Measurements from ENCODE around the gene E2F4.
A peak's percentile ranks its signal among the peaks of the same experiment; 100 is the strongest.

E2F4 gene

DNA sequence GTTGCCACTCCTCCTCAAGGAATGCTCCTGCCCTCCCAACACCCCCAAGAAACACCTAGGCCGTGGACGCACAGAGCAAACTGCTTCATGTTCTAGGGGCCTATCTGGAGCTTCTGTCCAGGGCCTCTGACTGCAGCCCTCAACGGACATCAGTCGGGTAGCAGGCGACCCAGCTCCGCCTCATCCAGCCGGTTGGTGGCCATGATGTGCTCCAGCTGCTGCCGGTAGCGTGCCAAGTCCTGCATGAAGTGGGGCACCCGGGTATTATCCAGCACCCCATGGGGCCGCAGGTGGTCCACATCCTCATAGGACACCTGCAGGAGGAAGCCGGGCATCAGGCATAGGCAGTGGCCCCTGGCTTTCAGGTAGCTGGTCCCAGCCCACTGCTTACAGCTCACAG lies 15.3 kb upstream of the E2F4 start:
- DNase-seq: no peak

DNA sequence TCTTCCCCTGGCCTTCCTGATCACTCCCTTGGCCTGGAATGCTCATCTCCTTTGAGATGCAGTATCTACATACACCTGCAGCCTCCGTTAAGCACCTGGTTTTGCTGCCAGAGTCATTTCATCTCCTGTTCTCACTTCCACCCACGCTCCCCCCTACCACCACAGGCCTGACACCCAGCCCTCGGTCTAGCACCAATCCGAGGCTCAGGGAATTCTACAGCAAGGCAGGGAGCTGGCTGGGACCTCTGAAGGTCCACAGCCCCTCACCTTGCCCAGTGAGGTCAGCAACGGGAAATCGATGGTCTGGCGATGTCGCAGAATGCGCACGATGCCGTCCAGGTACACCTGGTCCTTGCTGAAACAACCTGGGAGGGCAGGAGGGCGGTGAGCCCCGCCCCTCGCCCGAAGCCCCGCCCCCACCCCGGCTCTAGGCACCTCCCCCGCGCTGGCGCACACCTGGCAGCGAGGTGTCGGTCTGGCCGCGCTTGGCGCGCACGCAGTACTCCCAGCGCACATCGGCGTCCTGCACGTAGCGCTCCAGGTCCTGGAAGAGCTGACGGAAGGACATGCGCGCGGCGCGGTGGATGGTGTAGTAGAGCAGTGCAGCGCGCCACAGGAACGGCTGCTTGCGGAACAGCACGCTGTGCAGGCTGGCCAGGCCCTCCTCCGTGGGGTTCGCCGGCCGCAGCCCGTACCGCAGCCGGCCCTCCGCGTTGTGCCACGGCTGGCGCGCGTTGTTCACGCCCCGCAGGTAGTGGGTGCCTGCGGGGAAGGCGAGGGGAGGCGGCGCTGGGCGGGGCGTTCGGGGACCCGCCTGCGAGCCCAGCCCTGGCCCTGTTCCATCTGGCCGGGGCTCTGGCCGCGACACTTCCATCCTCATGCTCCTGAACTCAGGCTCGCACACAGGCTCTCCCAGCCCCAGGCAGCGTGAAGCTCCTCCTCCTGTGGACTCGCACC lies 13.9 kb upstream of the E2F4 start:
- DNase-seq: peak; percentile 72

DNA sequence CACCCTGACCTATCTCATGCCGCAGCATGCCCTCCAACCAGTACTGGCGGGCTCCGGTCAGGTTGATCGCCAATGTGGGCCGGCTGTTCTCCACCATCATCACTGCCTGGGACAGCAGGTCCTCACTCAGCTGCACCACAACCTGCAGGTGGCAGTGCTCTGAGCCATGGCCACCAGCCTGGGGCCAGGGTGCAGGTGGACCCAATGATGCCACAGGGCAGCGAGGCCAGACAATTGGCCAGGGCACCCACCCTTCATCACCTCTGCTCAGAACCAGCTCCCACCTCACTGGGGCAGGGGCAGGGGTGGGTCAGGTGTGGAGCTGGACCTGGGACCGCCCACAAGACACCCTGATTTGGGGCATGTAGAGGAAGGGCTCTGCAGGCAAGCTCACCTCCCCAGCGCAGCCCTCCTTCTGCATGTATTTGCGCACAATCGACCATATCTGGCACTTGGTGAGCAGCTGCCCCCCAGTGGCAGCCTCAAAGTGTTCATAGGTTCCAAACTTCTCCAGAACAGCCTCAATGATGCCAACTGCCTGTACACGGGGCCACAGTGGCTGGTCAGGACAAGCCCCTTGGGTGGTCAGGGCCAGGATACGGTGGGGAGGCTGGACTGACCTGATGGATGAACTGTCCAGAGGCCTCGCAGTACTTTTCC lies 12.4 kb upstream of the E2F4 start:
- DNase-seq: no peak

DNA sequence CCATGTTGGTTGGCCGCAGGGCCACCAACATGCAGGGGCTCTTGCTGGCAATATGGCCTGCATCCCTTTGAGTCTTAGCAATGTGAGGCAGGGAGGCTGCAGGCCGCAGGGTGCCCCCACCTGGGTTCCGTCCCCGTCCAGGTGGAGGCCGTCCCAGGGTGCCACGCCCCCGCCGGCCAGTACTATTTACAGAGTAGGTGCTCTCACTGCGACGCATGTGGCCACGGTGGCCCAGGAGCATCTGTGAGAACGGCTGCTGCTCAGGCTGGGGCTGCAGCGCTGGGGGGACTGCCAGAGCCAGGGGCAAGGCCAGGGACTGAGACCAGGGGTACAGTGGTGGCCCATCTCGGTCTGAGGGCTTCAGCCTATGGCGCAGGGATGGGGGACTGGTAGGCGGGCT lies 11.8 kb upstream of the E2F4 start:
- DNase-seq: no peak

DNA sequence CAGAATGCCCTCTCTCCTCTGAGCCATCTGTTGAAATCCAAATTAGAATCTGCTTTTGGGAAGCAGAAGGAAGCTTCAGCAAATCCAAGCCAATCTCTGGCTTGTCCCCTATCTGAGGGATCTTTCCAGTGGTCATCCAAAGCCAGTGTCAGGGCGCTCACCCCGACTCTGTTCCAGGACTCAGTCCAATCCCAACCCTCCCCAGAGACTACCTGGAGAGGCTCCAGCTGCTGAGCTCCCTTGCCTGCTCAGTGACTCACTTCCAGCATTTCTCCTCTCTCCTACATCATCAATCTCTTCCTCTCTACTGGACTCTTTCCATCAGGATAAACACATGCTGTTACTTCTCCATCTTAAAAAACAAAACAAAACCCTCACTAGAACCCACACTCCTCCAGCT lies 10.6 kb upstream of the E2F4 start:
- DNase-seq: no peak

DNA sequence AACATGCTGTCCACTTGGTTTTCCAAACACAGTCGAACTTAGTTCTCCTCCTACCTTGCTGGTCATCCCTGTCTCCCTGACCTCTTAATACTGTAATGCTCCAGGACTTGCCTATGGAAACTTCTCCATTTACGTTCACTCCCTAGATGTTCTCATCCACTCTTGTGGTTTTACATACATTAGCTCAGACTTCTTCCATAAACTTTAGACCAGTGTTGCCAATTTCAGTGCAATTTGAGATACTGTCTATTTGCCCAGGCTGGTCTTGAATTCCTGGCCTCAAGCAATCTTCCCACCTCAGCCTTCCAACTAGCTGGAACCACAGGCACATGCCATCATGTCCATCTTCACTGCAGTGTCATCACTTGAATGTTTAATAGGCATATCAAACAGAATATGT lies 9.7 kb upstream of the E2F4 start:
- DNase-seq: no peak

DNA sequence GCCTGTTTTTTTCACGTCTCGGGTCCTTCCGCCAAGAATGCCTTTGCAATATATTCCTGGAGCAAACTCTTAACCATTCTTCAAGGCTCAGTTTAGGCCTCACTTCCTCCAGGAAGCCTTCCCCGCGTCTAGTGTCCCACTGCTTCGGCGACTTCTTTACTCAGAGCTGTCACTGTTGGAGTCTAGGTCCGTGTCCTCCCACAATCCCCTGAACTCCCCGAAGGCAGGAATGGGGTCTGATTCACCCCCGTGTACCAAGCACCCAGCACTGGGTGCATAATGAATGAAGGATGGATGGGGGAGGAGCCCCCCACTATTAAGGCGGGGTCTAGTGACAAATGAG lies 8.7 kb upstream of the E2F4 start:
- DNase-seq: no peak

DNA sequence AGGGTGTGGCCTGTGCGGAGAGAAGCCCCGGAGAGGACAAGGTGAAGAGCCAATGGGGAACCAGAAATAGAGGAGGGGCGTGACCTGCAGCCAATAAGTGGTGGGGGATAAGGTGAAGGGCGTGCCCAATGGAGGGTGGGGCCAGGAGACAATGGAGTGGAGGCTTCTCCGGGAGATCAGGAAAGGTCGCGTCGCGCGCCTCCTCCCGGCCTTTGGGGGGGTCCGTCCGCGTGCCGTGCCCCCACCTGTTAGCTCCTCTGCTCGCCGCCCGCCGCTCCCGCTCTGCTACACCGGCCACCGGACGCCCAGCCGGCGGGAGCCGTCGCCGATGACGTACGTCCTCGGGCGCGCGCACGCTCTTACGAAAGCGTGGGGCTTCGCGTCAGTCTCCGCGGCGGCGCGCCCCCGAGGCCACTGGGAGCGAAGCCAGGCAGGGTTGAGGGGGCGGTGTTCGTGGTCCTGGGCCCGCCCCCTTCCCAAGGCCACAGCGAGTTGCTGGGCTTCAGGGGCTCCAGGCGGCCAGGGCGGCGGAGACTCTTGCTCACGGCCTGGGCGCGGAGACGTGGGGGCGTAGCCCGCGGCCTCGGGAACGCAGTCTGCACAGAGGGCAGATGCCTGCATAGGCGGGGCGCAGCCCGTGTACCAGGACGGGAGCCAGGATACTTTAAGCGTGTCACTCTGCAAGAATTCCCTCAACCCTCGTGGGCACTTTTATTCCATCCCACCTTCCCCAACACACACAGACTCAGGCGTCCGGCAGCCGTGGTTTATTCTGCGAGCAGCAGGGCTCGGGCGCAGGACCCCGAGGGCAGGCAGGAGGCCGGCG lies 8.1 kb upstream of the E2F4 start, which contains the start of gene MATCAP1:
Gene MATCAP1, minus strand, starts transcription at position 337 of the 826 bp plus-strand sequence. CDS start 3,353 bp downstream, outside the sequence.
- DNase-seq: peak; percentile 95

DNA sequence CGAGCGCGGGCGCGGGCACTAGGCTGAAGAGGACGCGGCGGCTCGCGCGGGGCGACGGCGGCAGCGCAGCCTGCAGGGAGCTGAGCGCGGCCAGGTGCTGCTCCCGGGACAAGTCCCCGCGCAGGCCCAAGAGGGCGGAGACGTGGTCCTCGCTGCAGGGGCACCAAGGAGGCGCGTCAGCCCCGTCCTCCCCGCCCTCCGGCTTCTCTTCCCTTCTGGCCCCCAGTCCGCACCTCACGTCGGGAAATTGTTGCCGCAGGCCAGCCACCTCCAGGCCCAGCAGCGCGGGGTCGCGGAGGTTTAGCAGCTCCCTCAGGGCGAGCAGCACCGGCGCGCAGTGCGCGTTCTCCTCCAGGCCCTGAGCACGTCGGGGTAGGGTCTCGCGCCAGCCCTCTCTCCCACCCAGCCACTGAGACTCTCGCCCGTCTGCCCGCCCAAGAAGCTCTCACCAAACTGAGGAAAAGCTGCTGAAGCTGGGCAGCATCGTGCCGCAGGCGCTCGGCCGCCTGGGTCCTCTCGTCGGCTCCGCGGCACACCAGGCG lies 7.4 kb upstream of the E2F4 start:
- no peak for DNase-seq

DNA sequence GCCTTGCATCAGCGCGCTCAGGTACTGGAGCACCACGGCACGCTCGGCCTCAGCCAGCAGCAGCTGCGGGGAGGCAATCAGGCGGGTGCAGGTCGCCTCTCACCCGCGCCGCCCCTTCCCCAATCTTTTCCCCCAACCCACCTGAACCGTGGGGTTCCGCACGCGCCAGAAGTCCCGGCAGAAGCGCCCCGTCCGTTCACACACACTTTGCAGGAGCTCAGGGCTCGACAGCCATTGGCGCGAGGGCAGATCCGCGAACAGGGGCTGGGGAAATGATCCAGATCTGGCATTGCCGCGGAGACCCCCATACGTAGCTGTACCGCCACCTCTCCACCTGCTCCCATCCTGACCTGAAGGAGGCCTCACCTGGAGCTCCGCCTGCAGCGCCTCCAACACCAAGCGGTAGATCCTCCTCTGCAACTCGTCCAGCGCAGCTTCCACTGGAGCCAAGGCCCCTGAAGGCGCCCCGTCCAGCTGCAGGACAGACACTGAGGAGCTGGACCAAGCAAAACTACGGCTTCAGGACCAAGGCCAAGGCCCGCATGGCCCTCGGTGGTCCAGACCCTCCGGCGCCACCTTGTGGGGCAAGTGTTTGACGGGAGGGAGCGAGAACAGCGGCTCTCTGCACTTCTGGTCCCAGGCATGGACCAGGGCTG lies 6.8 kb upstream of the E2F4 start:
- DNase-seq: peak; percentile 15

DNA sequence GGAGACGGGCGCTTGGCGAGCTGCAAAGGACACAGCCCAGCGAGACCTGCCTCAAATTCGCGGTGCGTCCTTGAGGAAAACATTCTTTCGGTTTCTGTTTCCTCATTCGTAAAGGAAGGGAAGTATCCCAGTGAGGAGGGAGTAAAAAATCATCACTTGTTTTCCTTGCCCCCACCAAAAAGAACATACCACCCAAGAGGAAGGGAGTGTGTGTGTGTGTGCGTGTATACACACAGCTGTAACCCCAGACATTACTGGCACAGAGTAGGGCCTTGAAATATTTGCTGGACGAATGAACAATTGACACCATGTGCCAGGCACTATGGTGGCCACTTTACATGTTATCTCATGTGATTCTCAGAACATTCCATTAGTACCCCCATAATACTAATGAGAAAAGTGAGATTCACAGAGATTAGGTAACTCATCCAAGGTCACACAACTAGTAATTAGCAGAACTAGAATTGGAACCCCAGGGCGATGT lies 6.3 kb upstream of the E2F4 start:
- no peak for DNase-seq

DNA sequence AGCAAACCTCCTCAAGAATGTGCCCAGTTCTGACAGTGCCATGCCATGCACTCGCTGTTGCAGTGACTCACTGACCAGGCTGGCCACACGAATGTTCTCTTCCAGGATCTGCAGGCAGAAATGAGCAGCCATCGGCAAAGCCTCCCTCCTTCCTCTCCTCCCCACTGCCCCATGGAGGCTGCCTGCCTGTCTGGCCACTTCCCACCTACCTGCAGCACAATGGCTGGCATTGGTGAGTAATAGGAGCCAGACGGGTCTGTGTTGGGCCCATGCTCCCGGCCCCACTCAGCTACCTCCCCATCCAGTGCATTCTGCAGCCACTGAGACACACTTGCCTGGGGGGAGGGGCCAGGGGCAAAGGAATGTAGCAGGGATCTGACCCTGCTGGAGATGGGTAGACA lies 5.4 kb upstream of the E2F4 start:
- DNase-seq: no peak

DNA sequence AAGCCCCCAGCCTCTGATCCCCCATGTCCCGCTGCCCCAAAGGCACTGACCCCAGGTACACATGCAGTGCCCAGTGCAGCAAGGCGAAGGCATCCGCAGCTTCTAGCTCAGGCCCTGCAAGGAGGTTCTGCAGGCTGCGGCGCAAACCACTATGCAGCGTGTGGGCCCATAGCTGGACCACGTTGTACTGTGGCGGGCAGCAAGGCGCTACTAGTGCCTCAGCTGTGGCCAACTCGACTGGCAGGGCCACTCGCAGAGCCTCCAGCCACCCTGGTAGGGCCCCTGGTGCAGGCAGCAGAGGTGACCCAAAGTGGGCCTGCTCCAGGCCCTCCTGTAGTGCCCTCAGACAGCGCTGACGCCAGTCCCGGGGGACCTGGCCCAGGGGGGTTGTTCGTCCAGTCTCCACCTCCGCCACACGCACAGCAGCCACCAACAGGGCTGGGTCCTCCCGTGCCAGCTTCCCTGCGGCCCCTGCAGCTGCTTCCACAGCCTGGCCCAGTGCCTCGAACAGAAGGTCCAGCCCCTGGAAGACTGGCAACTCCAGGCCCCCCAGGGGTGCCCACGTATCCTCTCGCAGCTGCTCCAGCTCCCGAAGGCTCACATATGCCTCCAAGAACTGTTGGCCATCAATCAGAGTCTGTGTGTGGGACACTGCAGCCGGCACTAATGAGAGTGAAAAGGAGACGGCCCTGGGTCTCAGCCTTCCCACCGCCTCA lies 4.6 kb upstream of the E2F4 start:
- DNase-seq: no peak

DNA sequence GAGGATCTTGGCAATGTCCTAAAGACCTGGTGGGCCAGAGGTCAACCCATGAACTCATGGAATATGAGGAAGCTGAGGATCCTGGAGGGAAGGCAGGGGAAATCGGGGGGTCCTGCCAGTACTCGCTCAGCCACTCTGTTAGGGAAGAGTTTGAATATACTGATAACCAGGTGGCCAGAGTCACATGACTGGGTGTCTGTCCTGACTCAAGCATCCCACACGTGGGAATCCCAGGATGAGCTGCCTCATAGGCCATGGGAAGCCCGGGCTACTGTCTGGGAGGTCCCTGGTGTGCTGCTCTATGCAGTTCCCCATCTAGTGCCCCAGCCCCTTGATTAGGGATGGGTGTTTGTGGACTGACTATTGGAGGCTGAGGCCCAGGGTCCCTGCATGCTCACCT lies 3.6 kb upstream of the E2F4 start:
- no peak for DNase-seq

DNA sequence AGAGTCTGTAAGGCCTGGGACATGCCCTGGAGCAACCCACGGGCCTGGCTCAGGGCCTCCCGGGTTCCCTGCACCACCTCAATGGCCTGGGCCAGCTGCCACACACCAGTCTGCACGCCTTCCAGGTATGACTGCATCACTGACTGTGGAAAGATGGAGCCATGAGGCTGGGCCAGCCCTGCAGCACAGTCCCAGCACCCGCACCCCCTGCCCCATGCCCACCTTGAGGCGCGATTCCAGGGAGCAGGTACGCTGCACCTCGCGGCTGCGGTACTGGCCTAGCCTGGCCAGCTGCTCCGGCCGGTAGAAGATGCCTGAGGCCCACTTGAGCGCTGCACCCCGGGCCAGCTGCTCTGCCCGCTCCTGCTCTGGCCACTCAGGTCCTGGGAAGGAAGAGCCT lies 3.2 kb upstream of the E2F4 start:
- no peak for DNase-seq

DNA sequence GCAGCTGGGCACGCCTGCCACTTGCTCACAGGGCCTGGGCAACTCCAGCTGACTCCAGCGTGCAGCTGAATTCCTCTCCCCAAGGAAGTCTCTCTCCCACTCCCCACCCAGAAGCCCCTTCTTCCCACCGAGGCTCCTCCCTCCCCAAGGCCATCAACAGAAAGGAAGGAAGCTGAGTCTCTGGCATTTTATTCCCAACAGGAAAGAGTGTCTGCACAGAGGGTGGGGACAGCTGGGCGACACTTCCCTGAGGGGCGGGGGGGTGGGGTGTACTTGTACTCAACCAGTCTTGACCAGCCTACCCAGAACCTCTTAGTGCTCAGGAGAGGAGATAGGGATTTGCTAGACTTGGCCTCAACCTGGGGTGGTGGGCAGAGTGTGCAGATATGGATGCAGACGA lies 1.9 kb upstream of the E2F4 start, which contains the start of gene EXOC3L1:
Gene EXOC3L1, minus strand, starts transcription at position 96 of the 400 bp plus-strand sequence. CDS start 460 bp downstream, outside the sequence.
- no peak for DNase-seq

DNA sequence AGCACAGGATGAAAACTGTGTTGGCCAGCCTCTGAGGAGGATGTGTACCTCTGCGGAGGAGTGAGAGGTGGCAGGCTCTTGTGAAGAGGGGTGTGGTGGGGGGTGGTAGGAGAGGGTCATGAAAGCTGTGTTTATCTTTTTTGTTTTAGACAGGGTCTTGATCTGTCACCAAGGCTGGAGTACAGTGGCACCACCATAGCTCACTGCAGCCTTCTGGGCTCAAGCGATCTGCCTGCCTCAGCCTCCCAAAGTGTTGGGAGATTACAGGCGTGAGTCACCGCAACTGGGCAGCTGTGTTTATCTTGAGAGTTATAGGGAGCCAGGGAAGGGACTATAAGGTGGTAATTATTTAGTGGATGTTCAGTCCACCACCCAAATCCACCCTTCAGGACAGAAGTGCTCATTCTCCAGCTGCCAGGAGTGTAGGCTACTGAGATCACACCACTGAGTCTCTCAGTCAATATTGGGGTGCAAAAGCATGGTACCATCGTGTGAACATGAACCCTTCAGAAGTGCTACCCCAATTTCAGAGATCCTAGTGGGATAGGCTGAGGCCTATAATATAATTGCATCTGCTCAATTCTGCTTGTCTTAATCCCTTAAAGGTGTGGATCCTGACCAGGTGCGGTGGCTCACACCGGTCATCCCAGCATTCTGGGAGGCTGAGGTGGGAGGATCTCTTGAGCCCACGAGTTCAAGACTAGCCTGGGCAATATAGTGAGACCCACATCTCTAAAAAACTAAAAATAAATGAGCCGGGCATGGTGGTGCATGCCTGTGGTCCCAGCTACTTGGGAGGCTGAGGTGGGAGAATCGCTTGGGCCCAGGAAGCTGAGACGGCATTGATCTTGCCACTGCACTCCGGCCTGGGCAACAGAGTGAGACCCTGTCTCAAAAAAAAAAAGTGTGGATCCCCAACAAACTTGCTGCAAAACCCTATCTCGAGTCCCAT lies 1.2 kb upstream of the E2F4 start:
- no peak for DNase-seq

DNA sequence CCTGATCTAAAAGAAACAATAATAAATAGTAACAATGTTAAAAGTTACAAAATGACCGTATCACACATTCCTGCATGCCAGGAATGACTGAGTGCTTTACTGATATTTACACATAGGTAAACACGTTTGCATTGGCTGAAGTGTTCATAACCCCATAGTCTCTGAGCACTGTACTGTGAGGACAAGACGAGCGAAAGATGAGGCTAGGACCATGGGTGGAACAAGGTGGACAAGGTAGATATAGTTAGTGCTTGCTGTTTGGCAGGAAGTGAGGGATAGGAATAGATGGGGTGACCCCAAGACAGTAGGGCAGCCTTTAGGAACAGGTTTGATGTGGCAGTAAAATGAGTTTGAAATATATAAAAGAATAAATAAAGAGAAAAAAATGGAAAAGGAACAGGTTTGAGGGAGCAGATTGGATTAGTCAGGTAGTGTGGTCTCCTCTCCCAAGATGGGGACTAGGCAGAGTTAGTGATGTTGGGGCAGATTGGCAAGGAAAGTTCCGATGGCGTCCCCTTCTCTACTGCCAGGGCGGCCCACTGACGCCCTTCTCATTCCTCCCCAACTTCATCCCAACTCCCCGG lies 452 bp upstream of the E2F4 start:
- no peak for DNase-seq

DNA sequence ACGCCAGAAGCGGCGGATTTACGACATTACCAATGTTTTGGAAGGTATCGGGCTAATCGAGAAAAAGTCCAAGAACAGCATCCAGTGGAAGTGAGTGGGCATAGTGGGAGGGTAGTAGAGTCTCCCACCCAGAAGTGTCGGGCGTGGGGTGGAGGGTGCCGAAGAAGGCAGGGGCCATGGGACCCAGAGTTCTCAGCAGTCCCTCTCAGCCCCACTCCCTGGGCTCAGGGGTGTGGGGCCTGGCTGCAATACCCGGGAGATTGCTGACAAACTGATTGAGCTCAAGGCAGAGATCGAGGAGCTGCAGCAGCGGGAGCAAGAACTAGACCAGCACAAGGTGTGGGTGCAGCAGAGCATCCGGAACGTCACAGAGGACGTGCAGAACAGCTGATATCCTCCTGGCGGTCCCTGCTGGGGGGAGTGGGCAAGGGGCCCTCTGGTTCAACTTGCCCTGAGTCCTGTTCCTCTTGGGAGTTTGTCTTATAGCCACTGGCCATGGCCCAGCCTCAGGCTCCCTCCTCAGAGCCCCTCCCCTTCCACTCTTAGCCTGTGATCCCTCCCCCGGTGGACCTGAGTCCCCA lies 916 bp downstream of the E2F4 start:
- no peak for DNase-seq

DNA sequence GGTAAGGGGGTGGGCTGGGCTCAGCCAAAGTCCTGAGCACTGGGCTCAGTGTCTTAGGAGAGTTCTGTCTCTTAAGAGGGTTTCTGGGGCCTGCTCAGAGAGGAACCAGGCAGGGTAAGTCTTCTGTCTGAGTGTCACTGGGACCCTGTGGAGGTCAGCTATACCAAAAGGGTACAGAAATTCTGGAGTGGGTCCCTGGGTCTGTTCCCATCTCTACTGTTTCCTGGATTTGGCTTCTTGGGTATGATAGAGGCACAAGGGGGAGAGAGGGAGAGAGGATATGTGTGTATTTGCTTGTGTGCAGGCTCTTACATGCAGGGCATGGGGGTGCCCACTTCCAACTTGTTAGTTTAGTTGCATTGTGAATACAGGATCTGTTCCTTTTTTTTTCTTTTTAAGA lies 1.6 kb downstream of the E2F4 start:
- DNase-seq: no peak

Measured in NCI-H748 treated with DMSO at 0.1 percent for 48 hours (cell line).